Stimulated activated CD4-positive, alpha-beta T cell treated with anti-CD3 and anti-CD28 coated beads, Interleukin-4, amount 100 ng/mL, for 24 hours (primary cell): ENCODE measurements around the gene ANXA3.

Experiments used
- DNase-seq: peaks from one replicate; pipeline ENCODE4 v3.0.0-alpha.2; 2020

The ANXA3 gene

GRCh38 chr4:78612398-78613178 lies 61.0 kb downstream of the ANXA3 start:
- DNase-seq: no peak

GRCh38 chr4:78613522-78614321 lies 62.2 kb downstream of the ANXA3 start:
- DNase-seq: no peak

GRCh38 chr4:78616046-78616498 lies 64.5 kb downstream of the ANXA3 start:
- no peak for DNase-seq

DNA sequence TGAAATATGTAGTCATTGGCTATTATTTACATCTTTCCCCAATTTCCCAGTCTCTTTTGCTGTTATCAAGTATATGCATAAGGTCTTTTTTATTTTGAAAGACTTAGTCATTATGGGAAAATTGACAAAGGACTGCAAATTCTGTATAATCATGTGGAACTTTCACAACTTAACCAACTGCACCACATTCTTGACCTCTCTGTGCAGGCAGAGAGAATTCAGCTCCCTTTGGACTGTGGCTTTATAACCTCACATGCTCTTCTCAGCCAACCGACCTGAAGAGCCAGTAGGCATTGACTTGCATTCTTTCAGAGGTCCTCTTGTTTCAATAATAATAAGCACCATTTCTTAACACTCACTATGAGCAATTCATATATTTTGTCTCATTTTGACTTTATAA lies 66.9 kb downstream of the ANXA3 start:
- no peak for DNase-seq

DNA sequence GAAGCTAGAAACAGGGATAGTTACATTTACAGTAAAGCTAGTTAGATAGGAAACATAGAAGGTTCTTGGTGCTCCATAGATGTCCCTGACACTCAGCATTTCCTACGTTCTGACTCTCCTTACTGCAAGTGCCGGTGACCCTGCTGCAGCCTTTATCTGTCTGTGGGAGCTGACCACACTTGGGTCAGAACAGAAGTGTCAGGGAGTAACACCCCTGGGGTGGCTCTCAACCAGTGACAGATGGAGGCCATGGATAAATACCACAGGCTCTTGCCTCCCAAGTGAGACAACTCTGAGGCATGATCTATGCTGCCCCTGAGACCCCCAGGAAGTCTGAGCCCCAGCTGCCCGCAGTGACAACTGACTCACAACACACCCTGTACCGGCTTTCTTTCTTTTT lies 69.8 kb downstream of the ANXA3 start:
- DNase-seq: no peak

DNA sequence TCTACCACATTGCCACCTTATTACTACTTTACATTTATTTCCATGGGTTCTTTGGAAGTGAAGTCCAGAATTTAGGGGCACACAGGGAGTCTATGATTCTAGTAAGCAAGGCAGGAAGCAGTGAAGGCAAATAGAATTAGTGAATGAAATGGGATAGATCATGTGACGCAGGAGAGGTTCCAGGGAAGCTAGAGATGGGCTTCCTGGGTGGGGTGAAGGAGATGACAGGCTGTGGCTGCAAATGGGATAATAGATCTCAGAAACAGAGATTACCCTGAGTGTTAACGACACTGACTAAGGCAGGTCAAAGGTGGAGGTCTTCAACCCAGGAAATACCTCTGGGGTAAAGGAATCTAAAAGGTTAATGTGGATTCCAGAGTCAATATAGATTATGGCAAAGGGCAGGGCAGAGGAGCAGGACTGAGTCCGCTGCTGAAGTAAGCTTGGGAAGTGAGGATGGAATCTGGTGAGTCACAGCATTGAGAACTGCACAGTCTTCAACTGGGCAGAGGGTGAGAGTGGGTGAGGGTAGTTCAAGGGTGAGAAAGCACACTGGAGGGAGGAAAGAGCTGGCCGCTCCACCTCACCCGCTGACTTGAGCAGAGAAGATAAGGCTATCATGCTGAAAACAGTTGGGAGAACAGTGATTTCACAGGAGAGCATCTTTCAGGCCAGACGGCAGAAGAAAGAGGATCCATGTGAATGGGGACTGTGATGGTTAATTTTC lies 70.8 kb downstream of the ANXA3 start:
- DNase-seq: no peak

DNA sequence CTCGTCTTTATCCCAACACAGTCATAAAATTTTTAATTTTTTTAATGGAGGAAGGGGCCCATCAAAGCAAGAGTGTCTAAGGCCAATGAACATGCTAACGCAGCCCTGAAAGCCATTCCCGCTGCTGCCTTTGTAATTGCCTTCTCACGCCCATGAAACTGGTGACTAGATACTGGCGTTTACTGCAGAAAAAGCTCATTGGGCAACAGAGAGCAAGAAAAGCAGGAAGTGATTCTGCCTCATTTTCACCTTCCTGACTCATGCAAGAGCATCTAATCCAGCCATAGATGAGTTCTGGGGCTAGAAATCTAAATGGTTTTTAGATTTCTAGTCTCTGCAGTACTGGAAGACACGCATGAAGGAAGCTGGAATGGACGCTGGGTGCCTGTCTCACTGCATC lies 72.5 kb downstream of the ANXA3 start:
- DNase-seq: no peak

DNA sequence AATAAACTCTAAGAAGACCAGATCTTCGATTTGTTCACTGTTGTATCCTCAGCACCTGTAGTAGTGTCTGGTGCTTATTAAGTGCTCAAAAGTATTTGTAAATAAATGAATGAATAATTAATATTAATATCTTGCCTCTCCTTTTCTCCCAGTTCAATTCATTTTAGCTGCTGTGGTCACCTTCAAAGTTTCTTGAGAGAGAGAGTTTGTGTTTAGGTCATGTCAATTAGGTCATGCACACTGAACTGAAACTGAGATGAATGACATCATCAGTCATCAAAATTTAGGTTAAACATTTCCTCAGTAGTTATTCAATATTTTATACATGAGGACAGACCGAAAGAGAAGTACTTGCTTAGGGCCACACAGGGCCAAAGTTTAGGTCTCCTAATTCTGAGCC lies 73.5 kb downstream of the ANXA3 start:
- DNase-seq: no peak

DNA sequence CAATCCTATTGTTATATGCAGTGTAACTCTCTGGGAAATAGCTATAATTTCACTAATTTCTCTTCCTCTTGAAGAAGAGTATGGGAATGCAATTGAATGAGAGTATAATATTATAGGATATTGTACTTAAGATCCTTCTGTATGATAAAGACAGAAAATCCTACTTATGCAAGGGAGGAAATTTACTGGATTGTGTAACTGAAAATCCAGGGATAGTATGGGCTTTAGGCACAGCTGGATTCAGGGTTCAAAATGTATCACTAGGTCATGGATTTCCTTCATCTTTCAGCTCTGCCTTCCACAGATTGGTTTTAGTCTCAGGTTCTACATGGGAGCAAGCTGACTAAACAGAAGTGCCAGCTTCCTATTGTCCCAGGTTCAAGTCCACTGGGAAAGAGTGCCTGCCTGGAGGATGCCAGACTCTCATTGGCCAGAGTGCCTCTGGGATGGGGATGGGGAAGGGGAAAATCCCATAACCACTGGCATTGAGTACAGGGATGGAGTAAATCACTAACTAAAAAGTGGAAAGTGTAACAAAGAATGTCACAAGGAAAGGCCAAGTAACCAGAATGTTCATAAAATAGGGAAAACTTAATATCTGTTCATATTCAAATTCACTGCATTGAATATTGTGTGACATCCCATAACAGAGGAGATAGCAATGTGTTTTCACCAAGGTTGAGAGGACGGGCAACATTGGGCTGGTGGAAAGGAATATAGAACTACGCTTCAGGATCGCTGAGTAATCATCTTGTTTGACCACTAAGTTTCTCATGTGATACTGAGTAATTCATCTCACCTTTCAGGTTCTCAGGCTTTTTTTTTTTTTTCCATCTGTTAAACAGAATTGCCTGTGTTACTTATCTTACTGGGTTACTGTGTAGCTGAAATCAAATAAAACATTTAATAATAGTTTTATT lies 75.7 kb downstream of the ANXA3 start:
- DNase-seq: no peak

GRCh38 chr4:78627966-78628678 lies 76.6 kb downstream of the ANXA3 start:
- DNase-seq: no peak

DNA sequence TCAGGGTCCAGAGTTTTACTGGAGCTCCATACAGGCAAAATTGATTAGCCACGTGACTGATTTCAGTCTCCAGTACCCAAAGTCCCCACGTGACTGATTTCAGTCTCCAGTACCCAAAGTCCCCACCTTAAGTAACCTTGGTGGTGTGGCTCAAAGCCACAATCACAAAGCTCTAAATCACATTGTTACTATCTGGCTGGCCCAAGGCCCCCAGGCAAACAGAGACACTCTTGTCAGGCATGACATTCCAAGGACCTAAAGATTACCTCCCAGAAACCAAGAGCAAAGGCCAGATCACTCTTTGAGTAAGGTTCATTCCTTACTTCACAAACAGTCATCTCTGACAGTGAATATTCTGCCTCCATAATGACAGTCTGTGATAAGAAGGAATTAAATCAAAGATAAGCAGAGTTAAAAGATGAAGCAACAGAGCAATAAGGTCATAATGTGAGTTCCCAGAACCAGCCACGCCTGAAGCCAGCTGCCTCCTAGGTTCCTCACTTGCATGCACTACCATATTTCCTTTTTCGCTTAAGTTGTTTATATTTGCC lies 78.5 kb downstream of the ANXA3 start:
- no peak for DNase-seq

GRCh38 chr4:78630615-78631014 lies 79.0 kb downstream of the ANXA3 start:
- no peak for DNase-seq

DNA sequence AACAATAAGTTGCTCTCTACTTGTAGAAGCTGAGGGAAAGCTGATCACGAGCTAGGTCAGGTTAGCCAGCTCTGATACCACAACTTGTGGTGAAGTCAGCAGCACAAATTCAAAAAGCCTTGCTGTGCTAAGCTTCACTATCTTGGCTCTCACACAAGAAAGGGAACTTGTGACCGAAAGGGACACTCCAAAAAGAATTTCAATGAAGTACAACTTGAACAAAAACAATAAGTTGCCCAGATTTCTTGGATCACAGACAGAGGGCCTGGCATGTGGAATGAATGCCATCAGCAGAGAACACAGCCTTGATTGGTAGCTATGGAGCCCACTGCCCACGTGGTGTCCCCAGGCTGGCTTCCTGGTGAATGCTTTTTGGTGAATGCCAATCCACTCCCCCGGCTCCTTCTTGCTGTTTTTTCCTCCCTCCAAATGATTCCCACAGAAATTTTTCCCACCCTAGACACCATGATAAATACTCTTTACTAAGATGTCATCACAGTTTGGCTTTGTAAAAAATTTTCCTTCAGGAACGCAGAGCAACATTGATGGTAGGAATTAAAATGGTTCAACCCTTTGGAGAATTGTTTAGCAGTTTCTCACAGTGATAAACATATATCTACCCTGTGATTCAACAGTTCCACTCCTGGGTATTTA lies 82.6 kb downstream of the ANXA3 start:
- DNase-seq: no peak

DNA sequence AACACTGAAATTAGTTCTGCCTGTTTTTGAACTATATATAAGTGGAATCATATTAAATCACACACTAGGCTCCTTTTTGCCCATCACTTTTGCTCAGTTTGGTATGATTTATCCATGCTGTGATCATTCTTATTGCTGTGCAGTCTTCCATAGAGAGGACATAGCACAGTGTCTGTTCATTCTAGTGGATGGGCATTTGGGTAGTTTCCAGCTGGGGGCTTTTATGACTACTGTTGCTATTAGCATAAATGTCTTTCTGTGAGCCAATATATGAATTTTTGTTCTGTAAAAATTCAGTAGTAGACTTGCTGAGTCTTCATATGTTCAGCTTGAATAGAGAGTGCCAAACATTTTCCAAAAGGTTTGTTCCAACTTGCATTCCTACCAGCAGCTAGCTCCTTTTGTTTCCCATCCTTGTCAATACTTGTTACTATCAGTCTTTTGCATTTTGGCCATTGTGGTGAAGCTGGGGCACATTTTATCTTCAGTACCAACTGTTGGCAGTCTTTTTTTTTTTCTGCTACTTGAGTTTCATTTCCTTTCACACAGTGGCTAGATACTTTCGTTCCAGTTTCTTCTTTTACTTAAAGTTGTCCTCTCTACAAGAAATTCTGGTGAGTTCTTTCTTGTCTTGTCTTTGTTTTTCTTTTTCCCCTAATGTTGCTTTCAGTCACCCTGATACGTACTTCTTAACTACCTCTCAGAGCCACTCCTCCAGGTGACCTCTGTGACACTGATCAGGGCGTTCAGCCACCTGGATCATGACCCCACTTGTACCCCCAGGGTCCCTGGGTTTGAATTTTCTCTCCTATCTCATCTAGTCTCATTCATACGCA lies 87.0 kb downstream of the ANXA3 start:
- DNase-seq: no peak

GRCh38 chr4:78640714-78641113 lies 89.1 kb downstream of the ANXA3 start:
- DNase-seq: no peak

DNA sequence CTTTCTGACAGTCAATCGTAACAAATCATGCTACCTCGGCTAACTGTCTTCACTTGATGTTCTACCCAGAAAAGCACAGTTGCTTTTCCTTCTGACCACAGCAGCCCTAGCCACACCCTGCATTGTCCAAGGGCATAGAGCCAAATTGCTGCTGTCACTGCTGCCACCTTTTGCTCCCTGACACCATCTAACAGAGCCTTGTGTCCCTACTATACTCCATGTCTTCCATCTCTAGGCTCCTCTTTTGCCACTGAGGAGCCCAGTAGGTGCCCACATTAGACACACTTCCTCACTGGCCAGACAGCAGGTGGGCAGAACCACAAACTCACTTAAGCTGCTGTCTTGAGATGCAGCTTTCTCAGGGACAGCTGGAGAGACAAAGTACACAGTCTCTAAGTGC lies 91.4 kb downstream of the ANXA3 start:
- no peak for DNase-seq

DNA sequence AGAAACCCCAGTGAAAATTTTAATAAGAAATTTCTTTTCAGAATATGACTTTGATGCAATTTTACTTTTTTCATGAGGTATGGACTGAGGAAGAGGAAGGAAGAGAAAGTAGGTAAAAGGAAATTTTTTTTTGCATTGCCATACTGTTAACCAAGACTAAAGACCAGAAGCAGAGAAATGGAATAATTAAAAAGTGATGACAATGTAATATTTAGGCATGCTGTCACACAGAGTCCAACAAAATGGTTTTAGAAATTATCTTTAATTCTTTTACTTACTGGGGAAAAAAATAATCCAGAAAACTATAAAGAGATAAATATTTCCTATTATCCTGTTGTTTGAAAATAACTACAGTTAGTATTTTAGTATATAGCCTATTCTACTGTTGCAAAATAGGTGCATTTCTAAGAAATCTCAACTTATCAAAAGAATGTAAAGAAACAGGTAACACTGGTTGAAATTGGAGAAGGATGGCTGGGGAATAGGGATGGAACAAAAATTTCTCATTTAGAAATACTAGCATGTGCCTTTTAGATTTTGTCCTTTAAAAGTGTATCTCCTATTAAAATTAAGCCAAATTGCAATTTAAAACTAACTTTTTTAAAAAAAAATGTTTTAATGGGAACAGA lies 92.6 kb downstream of the ANXA3 start:
- DNase-seq: no peak

DNA sequence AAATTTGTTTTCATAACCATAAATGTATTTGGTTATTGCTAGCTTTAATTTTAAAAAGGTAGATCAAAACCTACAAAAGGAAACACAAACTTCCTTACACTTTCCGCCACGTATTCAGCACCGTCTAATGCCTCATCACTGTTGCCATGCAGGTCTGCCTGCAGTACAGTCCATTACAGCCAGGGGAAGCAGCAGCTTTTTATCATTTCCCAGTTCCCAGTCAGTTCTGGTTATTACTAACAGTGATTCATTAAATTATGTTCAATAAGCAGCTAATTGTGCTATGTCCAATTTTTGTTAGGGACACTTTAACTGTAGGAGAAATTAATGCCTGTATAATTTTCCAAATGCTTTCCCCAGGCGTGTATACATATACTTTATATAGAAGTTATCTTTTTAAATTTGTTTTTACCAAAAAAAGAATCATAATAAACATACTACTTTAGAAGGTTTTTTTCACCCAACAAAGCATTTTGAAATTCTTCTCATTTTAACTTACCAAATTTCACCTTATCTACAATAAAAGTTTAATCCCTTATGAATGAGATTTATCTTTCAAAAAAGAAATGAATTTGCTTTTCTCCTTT lies 93.3 kb downstream of the ANXA3 start:
- peak; percentile 42 for DNase-seq
